ENCODE data around the gene TLR8.
A peak's percentile ranks its signal among the peaks of the same experiment; 100 is the strongest.

Gene TLR8

GRCh38 chrX:12970691-12971202, 64.3 kb downstream of the TLR8 start:
- DNase-seq: peak; percentile 24

GRCh38 chrX:12971282-12972003, 65.0 kb downstream of the TLR8 start:
- no peak for DNase-seq

- peak; percentile 2 for DNase-seq
Measured at GRCh38 chrX:12972243-12972642, 65.8 kb downstream of the TLR8 start.

Data from NCI-H82 (cell line).